Measurements from ENCODE around the gene EMID1. TPM values are rescaled to one million over a fixed set of nuclear protein-coding genes. Genes with fewer than 3 reads are reported as not detected.

EMID1 gene
- total RNA-seq, 2 experiments from 2014 or later = not detected

- no peaks in the 10 kb centered on the region for H3K27me3 Mint-ChIP-seq
- no peaks in the 10 kb centered on the region for H3K36me3 Mint-ChIP-seq (ENCODE audit: low read depth)
- Histone ChIP-seq H3K4me1 (ENCODE audit: insufficient read depth, low read length) (no peaks in the 10 kb centered on the region), H3K27ac (ENCODE audit: low read depth in 1 of 2, low read length in 2 of 2) (no peak overlapping the region), H3K36me3 (ENCODE audit: insufficient read depth, low read length) (no peaks in the 10 kb centered on the region), H3K27me3 (ENCODE audit: control insufficient read depth in 1 of 2, insufficient read depth in 2 of 2, low read length in 2 of 2) (no peaks in the 10 kb centered on the region), H3K9me3 (ENCODE audit: control insufficient read depth in 1 of 2, insufficient read depth in 1 of 2, low read length in 2 of 2) (no peaks in the 10 kb centered on the region), H3K4me3 (ENCODE audit: low read length) (no peak overlapping the region)
- ChIA-PET POLR2A (no interaction called here), CTCF (no interaction called here)
- no peak for TF ChIP-seq CTCF (IDR thresholded peaks at IDR 0.05)
- H3K9me3 Mint-ChIP-seq = no peaks in the 10 kb centered on the region
- ATAC-seq (ENCODE audit: poor library complexity) (no peak), DNase-seq (no peak)
- H3K4me3 Mint-ChIP-seq = no peak overlapping the region
- intact Hi-C loops (cut with DNase I, micrococcal nuclease) = no loop called here
- no peaks in the 10 kb centered on the region for H3K4me1 Mint-ChIP-seq (ENCODE audit: low read depth)
- no peak overlapping the region for H3K27ac Mint-ChIP-seq
Measured at GRCh38 chr22:29225422-29226090, 19.9 kb downstream of the EMID1 start.

- ATAC-seq (ENCODE audit: poor library complexity) = no peak
- no peaks in the 10 kb centered on the region for H3K9me3 Mint-ChIP-seq
- H3K36me3 Mint-ChIP-seq (ENCODE audit: low read depth) = no peaks in the 10 kb centered on the region
- POLR2A ChIA-PET = no interaction called here
- DNase-seq = no peak
- intact Hi-C loops (cut with DNase I, micrococcal nuclease) = no loop called here
- H3K27ac ChIP-seq (ENCODE audit: low read depth in 1 of 2, low read length in 2 of 2) = no peak overlapping the region
- CTCF ChIA-PET = no interaction called here
- H3K9me3 ChIP-seq (ENCODE audit: control insufficient read depth in 1 of 2, insufficient read depth in 1 of 2, low read length in 2 of 2) = no peaks in the 10 kb centered on the region
- no peak overlapping the region for H3K4me3 Mint-ChIP-seq
- H3K27ac Mint-ChIP-seq = no peak overlapping the region
- no peak overlapping the region for H3K4me3 ChIP-seq (ENCODE audit: low read length)
- no peaks in the 10 kb centered on the region for H3K4me1 ChIP-seq (ENCODE audit: insufficient read depth, low read length)
- no peaks in the 10 kb centered on the region for H3K27me3 Mint-ChIP-seq
- H3K36me3 ChIP-seq (ENCODE audit: insufficient read depth, low read length) = no peaks in the 10 kb centered on the region
- H3K27me3 ChIP-seq (ENCODE audit: control insufficient read depth in 1 of 2, insufficient read depth in 2 of 2, low read length in 2 of 2) = no peaks in the 10 kb centered on the region
- H3K4me1 Mint-ChIP-seq (ENCODE audit: low read depth) = no peaks in the 10 kb centered on the region
- TF ChIP-seq CTCF (IDR thresholded peaks at IDR 0.05) = no peak
Measured at GRCh38 chr22:29226351-29226981, 20.8 kb downstream of the EMID1 start.

GRCh38 chr22:29230972-29231875, 25.5 kb downstream of the EMID1 start:
- ChIA-PET POLR2A (no interaction called here), CTCF (no interaction called here)
- no peaks in the 10 kb centered on the region for H3K27me3 ChIP-seq (ENCODE audit: control insufficient read depth in 1 of 2, insufficient read depth in 2 of 2, low read length in 2 of 2)
- Mint-ChIP-seq H3K27me3 (no peaks in the 10 kb centered on the region), H3K36me3 (ENCODE audit: low read depth) (no peaks in the 10 kb centered on the region), H3K9me3 (peaks cover 4% of the 10 kb centered on the region), H3K27ac (no peak overlapping the region), H3K4me3 (no peak overlapping the region), H3K4me1 (ENCODE audit: low read depth) (no peaks in the 10 kb centered on the region)
- intact Hi-C loops (cut with DNase I, micrococcal nuclease) = no loop called here
- no peak for DNase-seq
- no peaks in the 10 kb centered on the region for H3K36me3 ChIP-seq (ENCODE audit: insufficient read depth, low read length)
- H3K9me3 ChIP-seq (ENCODE audit: control insufficient read depth in 1 of 2, insufficient read depth in 1 of 2, low read length in 2 of 2) = peaks cover 0 to 6% of the 10 kb centered on the region in 2 experiments
- no peak for TF ChIP-seq CTCF (IDR thresholded peaks at IDR 0.05)
- ATAC-seq (ENCODE audit: poor library complexity) = no peak
- no peak overlapping the region for H3K27ac ChIP-seq (ENCODE audit: low read depth in 1 of 2, low read length in 2 of 2)
- no peak overlapping the region for H3K4me3 ChIP-seq (ENCODE audit: low read length)
- H3K4me1 ChIP-seq (ENCODE audit: insufficient read depth, low read length) = no peaks in the 10 kb centered on the region

Measured in CD4-positive, alpha-beta T cell (primary cell).